SH-SY5Y (cell line): Measurements from ENCODE around the gene CUBN.

Experiments used
- GATA2 ChIP-seq: IDR thresholded peaks from 2 replicates; pipeline ENCODE4 v1.6.1; 2011; ENCODE audit warnings: mild to moderate bottlenecking, low read depth, low read length
- GATA3 ChIP-seq: IDR thresholded peaks from 2 replicates; pipeline ENCODE4 v1.6.1; 2011; ENCODE audit warnings: low read depth, mild to moderate bottlenecking, low read length, moderate library complexity

Gene CUBN

GRCh38 chr10:17101910-17102266 lies 27.7 kb downstream of the CUBN start:
- no peak for TF ChIP-seq GATA2
- no peak for TF ChIP-seq GATA3

- TF ChIP-seq GATA2, result no peak
- no peak for TF ChIP-seq GATA3
These were observed 28.2 kb downstream of the CUBN start for GRCh38 chr10:17101257-17101909.

GRCh38 chr10:17100586-17100985 lies 29.0 kb downstream of the CUBN start:
- TF ChIP-seq GATA3 (no peak), GATA2 (no peak)

GRCh38 chr10:17098012-17098411 lies 31.6 kb downstream of the CUBN start:
- no peak for TF ChIP-seq GATA3
- no peak for TF ChIP-seq GATA2

GRCh38 chr10:17094844-17095243 lies 34.8 kb downstream of the CUBN start:
- no peak for TF ChIP-seq GATA3
- no peak for TF ChIP-seq GATA2

GRCh38 chr10:17092986-17093803 lies 36.4 kb downstream of the CUBN start:
- no peak for TF ChIP-seq GATA3
- TF ChIP-seq GATA2, result no peak

- TF ChIP-seq GATA2 (no peak), GATA3 (no peak)
These were observed 37.2 kb downstream of the CUBN start for GRCh38 chr10:17092216-17092944.

- TF ChIP-seq GATA3 (no peak), GATA2 (no peak)
These were observed 41.3 kb downstream of the CUBN start for GRCh38 chr10:17088118-17088806.

- no peak for TF ChIP-seq GATA3
- no peak for TF ChIP-seq GATA2
These were observed 42.7 kb downstream of the CUBN start for GRCh38 chr10:17086865-17087367.

- TF ChIP-seq GATA2 (no peak), GATA3 (no peak)
These were observed 44.4 kb downstream of the CUBN start for GRCh38 chr10:17085011-17085725.

GRCh38 chr10:17084258-17084657 lies 45.4 kb downstream of the CUBN start:
- TF ChIP-seq GATA2 (no peak), GATA3 (no peak)

- TF ChIP-seq GATA3 (no peak), GATA2 (no peak)
These were observed 48.2 kb downstream of the CUBN start for GRCh38 chr10:17081431-17081830.

GRCh38 chr10:17077890-17078289 lies 51.7 kb downstream of the CUBN start:
- TF ChIP-seq GATA3 (no peak), GATA2 (no peak)

GRCh38 chr10:17077346-17077781 lies 52.2 kb downstream of the CUBN start:
- no peak for TF ChIP-seq GATA2
- TF ChIP-seq GATA3, result no peak
